HL-60/S4 treated with retinoic acid at 250 ng/mL for 4 days and 3 days (cell line): ENCODE results near the gene UPP2.

Source experiments
- in situ Hi-C: fragments of 300-500 bp; cut with MboI; formaldehyde crosslinking; loops from 2 replicates; pipeline ENCODE4 v1.7.0; 2022; ENCODE audit warnings: low sequenced_read_pairs

Gene UPP2

GRCh38 chr2:158103411-158104012, 1.8 kb downstream of the UPP2 start:
- in situ Hi-C loops = no loop called here

- in situ Hi-C loops = no loop called here
Measured at GRCh38 chr2:158104903-158105302, 3.2 kb downstream of the UPP2 start.

DNA sequence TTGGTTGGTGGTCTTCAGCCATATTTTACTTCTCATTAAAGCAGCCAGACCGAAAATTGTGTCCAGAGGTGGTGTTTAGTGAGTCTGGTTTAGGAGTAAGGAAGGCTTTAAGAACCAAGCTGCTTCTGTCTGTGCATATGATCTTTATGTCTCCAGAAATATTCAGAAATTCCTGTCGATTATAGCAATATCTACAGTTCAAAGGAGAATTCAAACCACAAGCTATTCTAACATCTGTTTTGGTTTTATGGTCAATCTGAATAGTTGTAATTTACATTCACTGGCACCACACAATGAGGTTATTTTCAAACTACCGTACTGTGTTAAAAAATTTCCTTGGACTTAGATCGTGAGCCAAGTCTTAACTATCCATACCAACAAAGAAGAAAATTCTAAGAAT, 11.3 kb downstream of the UPP2 start:
- in situ Hi-C loops = no loop called here

DNA sequence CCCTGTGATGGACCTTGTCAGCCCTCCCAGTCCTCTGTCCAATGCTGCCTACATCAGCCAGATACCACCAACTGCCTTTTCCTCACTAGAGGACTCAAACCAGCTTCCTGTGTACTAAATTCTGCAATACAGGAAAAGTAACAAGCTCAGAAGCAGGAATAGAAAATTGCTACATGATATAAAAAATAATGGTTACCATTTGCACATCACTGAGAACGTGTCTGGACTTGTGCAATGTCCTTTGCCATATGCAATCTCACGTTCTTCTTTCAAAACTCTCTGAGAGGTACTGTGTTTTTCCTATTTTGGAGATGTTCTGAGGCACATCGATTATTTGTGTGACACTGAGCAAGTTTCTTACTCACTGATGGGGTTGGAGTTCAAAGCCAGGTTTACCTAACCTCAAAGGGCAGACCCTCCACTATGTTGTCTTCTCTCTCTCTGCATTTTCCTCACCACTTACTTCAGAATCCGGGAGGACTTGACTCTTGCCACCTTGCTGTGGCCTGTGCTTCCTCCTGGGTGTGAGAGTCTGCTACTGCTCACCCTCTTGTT, 12.1 kb downstream of the UPP2 start:
- in situ Hi-C loops = no loop called here

- in situ Hi-C loops = no loop called here
Measured at GRCh38 chr2:158114516-158114915, 12.8 kb downstream of the UPP2 start.

- in situ Hi-C loops = no loop called here
Measured at GRCh38 chr2:158115202-158115767, 13.6 kb downstream of the UPP2 start.

DNA sequence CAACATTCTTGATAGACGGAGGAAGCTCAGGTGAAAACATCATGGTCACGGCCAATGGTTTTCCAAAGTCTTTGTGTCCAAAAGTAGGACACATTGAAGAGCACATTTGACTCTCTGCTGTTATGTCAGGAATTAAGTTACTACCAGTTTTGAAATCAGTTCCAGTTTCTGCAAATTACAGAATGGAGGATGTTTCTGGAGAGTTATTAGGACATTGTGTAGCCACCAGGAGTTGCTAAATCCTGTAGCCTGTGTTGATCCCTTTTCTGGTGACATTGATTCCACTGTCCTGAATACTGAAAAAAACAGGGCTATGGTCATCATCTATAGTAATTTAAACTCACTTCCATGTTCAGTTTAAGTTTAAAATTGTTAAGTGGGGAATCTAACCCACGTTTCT, 15.3 kb downstream of the UPP2 start:
- in situ Hi-C loops = no loop called here

GRCh38 chr2:158120102-158120501, 18.4 kb downstream of the UPP2 start:
- in situ Hi-C loops = no loop called here

GRCh38 chr2:158120664-158121641, 19.3 kb downstream of the UPP2 start:
- in situ Hi-C loops = no loop called here

DNA sequence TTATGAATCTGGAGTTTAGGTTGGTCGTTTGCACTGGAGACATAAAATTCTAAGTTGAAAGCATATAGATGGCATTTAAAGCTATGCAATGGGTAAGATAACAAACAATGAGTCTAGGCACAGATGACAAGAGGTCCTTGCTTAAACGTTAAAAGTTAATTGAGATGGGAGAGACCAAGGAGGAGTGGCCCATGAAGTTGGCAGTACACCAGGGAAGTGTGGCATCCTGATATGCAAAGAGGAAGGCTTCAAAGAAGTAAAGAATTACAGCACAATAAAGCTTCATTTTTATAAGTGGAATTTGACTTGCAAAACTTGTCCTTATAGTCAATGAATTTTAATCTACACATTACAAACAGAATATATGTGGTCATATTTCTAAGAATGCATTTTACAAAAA, 23.2 kb downstream of the UPP2 start:
- in situ Hi-C loops = no loop called here

- in situ Hi-C loops = no loop called here
Measured at GRCh38 chr2:158125756-158126498, 24.3 kb downstream of the UPP2 start.

DNA sequence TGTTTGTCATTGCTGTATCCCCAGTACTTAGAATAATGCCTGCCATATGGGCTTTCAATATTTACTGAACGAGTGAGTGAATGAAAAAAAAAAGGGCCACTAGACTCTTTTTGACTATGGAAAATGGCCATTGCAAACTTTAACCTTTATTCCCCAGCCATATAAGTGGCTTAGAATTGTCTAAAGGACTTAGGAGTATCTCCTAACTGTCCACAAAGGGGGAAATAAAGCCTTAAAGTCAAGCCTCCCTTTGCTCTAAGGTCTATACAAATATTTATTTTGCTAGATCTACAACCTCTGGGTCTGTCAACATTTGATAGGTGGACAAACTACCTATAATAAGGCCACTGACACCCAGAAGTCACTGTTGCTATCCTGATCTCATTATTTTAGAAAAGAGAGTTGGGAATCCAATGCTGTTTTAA, 25.7 kb downstream of the UPP2 start:
- in situ Hi-C loops = no loop called here

DNA sequence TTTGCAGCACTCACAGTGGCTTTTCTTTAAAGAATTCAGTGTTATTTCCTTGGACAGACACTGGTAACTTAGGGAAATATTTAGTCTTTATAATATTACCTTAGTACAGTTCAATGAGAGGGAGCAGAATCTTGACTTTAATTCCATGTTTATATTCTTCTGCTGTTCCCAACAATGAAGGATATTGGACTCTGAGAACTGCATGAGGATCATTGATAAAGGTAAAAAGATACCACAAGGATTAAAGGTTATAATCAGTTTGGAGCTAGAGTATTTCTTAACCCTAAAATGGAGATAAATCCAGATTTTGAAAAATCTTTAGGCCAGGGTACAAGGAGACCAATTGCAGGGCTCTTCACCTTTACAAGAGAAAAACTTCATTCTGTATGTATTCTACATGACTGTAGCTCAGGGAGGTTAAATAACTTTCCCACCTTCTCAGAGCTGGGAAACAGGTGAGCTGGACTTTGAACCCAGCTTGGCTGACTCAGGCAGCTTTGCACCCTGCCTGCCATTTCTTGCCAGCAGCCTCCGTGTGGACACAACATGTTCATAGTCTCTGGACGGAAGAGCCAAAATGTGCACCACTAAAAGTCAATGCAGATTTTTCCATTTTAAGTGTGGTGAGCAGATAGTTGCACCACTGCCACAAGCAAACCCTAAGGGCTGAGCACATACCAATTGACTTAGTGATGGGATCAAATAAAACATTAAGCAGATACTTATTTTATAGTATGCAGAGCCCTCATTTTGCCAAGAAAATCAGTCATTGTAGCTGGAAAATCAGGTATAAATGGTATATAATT, 26.7 kb downstream of the UPP2 start:
- in situ Hi-C loops = no loop called here

DNA sequence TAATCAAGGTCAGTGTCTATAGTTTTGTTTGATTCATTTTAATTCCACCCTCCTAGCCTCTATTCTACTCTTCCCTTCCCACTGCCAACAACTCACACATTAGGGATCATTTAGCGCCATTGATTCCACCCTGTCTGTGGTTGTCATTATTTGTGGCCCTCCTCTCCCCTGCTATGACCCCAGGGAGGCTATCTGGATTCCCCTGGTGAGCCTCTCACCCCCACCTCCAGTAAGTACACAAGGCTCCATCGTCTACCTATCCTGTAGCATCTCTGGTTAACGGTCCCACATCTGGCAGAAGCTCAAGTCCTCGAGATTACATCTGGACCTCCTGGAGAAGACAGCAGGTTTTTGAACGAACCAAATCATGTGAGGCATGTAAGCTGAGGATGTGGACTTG, 27.4 kb downstream of the UPP2 start:
- in situ Hi-C loops = no loop called here

DNA sequence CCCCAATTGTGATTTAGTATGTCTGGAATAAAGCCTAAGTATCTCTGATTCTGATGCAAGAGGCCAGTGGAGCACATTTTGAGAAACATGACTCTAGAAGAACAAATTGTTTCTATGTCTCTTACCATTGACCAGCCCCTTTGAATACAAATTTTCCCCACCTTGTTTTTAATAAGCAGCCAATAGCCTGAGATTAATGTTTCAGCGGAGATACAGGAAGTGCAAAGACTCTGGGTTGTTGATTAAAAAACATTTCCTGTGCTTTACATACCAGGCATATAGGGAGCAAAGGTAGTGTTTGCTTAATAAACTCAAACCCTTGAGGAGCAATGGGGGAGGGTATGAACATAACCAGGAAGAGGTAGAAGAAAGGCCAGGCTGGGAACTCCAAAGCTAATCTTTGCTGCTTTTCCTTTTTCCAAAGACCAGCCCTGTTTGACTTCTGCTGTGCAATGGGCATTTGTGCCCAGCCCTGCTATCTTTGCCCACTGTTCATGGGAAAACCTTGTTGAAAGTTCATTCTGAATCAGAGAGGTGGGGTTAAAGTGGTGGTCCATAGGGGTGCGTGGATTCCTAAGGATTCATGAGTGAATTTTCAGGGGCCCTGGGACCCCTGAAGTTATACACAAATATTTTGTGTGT, 29.3 kb downstream of the UPP2 start:
- in situ Hi-C loops = no loop called here

GRCh38 chr2:158131483-158131912, 29.8 kb downstream of the UPP2 start:
- in situ Hi-C loops = no loop called here

DNA sequence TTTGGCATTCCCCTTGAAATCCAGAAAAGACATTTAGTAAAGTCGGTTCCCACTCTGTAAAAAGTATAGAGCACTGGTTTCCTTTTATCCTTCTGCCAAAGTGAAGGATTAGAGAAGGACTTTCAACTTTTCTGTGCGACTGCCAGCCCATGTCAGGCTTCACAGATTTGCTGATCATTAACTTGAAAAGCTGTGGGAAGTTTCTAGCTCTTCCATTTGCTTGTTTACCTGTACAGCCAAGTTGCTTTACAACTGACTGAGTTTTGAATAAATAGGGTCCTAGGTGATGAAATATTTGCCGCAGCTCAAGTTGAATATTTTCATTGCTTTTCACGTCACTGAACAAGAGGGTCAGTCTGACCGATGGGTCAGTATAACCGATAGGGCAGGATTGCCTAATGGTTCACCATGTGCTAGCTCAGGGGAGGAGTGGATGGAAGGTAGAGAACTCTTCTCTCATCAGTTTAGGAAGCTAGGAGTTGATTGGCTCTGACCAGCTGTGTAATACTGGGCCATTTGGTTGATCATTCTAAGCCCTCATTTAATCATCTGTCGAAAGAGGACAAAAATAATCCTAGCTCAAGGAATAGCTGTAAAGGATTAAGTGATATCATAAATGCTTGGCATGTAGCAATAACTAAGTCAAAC, 30.4 kb downstream of the UPP2 start:
- in situ Hi-C loops = no loop called here

DNA sequence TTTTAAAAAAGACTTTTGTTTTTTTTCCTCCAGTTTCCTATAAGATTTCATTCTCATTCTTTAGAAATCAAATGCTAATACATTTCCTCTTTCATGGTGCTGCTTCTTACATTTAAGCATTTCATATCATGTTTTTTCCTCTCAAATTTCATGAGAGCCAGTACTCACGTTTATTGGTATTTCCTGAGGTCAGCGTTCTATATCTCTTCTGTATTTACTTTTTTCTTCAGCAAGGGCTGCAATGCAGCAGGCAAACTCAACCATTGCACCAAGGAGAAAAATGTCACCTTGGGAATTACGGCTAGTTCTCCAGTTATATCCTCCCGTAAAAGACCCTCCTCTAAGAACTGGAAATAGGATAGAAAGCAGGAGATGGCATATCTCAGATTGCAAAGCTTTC, 32.4 kb downstream of the UPP2 start:
- in situ Hi-C loops = no loop called here

- in situ Hi-C loops = no loop called here
Measured at GRCh38 chr2:158134655-158135054, 33.0 kb downstream of the UPP2 start.
